Suppressor macrophage (primary cell): ENCODE data around the gene GRIK4.
A peak's percentile ranks its signal among the peaks of the same experiment; 100 is the strongest.
"Not testable (repeated sequence)": the region's sequence is repeated elsewhere in the genome, so short reads cannot be mapped to it uniquely, and the experiment has no call there.

Experiments used
- DNase-seq, 4 experiments: peaks; one replicate each; pipeline ENCODE4 v3.0.0-alpha.2; 2020 to 2022
- total RNA-seq, 17 experiments: gene quantifications; one replicate each; lab custom pipeline; 2026; ENCODE audit warnings: mixed read lengths in 6 of 17, inconsistent platforms in 3 of 17; lab: John Stamatoyannopoulos, UW

GRIK4 gene, protein sequence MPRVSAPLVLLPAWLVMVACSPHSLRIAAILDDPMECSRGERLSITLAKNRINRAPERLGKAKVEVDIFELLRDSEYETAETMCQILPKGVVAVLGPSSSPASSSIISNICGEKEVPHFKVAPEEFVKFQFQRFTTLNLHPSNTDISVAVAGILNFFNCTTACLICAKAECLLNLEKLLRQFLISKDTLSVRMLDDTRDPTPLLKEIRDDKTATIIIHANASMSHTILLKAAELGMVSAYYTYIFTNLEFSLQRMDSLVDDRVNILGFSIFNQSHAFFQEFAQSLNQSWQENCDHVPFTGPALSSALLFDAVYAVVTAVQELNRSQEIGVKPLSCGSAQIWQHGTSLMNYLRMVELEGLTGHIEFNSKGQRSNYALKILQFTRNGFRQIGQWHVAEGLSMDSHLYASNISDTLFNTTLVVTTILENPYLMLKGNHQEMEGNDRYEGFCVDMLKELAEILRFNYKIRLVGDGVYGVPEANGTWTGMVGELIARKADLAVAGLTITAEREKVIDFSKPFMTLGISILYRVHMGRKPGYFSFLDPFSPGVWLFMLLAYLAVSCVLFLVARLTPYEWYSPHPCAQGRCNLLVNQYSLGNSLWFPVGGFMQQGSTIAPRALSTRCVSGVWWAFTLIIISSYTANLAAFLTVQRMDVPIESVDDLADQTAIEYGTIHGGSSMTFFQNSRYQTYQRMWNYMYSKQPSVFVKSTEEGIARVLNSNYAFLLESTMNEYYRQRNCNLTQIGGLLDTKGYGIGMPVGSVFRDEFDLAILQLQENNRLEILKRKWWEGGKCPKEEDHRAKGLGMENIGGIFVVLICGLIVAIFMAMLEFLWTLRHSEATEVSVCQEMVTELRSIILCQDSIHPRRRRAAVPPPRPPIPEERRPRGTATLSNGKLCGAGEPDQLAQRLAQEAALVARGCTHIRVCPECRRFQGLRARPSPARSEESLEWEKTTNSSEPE
- total RNA-seq: 0 to 5.2 (median 0.33) reads per million in 17 experiments

DNA sequence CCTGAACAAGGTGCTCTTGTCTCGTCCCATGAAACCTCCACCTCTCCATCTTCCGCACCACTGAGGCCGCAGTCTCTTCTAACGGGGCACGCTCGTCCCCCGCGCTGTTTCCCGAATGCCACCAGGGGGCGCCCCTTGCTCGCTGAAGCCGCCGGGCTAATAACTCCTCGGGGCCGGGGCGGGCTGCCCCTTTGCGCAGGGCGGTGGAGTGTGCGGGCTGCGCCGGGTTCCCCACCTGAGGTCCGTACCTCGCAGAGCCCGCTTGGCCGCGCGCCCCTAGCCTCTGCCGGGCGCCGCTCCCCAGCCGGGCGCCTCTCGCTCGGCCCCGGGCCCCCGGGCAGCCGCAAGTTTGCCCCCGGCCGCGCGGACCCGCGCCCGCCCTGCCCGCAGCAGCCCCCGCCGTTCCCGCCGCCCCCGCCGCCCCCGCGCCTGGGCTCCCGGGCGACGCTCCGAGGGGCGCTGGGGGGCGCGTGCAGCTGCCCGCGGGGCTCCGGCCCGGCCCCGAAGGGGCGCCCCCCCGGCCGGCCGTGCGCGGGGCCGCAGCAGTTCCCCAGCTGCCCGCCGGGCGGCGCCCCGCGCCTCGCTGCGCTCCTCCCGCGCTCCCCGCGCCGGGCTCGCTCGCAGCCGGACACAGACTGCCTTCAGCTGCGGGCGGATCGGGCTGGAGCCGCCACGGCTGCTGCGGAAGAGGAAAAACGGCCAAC is at the start of gene GRIK4:
Gene GRIK4 (plus strand): TSS at position 633 of the 704 bp plus-strand sequence. CDS start 148,571 bp downstream, outside the sequence.
- peak; percentile 72 to 91 (median 85) for DNase-seq

DNA sequence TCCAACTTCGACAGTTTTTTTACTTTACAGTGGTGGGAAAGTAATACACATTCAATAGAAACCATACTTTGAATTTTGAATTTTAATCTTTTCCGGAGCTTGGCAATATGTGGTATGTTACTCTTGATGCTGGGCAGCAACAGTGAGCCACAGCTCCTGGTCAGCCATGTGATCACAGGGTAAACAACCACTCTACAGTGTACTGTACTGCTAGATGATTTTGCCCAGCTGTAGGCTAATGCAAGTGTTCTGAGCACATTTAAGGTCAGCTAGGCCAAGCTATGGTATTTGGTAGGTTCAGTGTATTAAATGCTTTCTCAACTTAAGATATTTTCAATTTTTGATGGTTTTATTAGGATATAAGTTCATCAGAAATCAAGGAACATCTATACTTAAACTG is 48.7 kb upstream of the GRIK4 start:
- no peak for DNase-seq

DNA sequence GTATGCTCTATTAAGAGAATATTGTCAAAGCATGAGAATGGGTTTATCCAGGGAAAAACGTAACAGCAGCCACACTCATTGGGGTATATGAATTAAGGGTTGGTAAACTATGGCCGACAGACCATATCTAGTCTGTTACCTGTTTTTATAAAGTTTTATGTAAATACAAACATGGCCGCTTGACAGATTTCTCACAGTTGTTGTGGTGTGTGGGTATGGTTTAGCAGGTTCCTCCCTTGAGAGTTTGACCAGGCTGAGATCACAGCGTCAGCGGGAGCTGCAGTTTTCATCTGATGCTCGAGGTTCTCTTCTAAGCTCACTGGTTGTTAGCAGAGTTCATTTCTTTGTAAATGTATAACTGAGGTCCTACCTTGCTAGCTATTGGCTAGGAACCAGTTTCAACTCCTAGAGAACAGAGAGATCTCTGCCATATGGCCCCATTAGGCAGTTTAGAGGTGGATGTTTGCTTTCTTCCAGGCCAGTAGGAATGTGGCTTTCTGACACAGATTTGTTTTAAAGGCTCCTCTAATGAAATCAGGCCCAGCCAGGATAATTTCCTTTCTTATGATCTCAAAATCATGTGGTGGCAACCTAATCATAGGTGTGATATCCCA is 45.5 kb upstream of the GRIK4 start:
- no peak for DNase-seq

DNA sequence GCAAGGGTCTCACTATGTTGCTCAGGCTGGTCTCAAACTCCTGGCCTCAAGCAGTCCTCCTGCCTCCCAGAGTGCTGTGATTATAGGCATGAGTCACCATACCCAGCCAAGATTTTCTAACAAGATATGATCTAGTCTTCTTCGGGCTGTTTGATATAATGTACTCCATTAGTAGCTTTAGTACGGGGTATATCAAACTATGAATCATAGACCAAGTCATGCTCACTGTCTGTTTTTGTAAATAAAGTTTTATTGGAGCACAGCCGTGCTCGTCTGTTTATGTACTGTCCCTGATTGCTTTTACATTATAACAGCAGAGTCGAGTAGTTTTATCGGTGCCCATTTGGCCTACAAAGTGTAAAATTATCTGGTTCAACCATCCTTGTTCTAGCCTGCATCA is 43.9 kb upstream of the GRIK4 start:
- no peak for DNase-seq

DNA sequence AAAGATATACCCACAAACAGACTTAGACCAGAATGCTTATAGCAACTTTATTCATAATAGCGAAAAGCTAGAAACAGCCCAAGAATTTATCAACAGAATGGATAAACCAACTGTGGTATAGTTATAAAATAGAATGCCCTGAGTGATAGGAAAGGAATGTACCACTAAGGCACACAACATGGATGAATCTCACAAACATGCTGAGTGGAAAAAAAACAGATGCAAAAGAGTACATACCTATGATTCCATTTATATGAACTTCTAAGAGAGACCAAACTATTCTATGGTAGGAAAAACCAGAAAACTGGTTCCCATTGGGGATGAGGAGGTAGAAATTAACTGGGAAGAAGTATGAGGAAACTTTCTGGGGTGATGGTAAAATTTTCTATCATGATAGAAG is 40.4 kb upstream of the GRIK4 start:
- DNase-seq: no peak

DNA sequence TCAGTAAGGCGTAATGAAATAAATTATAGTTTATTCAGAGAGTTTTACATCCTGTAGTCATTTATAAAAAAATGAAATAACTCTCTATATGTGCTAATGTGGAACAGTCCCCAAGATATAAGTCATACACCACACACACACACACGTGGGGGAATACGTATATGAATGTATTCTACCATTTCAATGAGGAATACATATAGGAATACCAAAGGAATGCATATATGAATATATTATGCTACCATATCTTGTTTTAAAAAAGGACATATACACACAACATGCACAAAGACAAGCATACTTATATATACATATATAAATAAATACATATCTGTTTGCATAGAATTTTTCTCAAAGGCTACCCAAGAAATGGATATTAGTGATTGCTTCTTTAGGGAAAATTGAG is 39.6 kb upstream of the GRIK4 start:
- DNase-seq: no peak

DNA sequence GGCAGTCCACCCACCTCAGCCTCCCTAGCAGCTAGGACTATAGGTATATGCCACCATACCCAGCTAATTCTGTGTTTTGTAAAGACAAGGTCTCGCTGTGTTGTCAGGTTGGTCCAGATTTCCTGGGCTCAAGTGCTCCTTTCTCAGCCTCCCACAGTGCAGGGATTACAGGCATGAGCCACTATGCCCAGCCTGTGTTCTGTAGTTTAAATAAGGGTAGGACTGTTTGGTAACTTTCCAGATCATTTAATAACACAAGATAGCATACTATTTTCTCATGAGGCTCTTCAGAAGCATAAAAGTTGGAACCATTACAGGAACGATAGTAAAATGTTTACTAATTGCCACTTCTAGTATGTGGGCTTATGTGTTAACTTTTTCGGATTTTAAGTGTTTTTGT is 38.0 kb upstream of the GRIK4 start:
- DNase-seq: no peak

DNA sequence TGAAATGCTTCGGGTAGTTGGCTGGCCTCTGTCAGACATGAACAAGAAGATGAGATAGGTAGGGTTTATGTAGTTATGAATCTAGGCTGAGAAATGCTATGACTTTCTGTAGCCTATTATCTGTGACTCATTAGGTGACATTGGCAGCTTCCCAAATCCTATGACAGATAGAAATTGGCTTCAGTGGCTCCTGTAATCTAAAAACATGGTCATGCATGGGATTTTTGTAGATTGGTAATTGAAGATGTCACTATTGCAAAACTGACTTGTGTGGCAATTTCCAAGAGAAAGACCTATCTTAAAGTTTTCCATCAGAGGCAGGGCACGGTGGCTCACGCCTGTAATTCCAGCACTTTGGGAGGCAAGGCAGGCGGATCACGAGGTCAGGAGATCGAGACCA is 29.4 kb upstream of the GRIK4 start:
- DNase-seq: no peak

DNA sequence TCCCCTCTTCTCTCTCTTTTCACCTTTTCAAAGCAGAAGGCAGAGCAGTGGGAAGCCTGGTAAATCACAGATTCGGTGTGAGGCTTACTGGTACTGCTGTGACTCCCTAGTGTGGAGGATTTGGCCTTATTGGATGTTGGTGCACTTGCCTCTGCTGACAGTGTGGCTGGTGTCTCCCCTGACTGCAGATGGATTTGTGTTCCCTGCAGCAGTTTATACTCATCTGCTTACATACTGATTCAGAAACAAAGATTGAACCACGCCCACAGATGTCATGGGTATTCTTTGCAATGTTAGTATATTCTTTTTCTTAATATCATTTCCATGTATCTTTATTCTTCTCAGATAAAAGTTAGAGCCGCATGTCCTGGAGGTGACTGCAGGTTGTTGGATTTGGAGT is 26.8 kb upstream of the GRIK4 start:
- DNase-seq: no peak

DNA sequence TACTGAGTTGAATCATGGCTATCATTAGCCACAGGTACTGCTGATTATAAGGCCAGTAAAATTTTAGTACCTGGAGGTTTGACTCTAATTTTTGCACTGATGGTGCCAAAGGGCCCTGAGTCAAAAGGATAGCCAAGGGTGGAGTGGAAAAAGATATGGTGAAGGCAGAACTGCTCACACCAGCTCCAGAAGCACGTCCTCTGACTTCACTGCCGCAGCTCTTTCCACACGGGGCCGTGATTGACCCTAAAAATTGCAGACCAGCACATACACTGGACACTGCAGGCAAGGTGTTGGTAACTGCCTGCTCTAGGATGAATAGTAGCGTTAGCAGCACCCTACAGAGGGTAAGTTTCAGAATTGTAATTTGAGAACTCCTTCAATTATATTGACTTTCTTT is 25.4 kb upstream of the GRIK4 start:
- no peak for DNase-seq

DNA sequence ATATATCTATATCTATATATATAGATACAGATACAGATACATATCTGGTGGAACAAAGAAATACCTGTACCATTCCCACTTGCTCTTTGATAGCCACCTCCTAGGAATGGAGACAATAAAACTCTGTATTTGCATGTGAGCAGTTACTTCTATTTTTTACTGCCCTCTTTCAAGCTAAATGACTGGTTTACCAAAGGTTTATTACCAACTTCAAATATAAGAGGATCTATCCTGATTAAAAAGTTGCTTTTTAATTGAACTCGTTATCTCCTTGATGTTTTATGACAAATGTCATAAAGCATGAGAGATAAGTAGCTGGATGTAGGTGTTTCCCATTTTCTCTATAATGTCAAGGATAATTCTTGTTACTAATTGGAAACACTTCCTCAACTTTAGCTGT is 21.7 kb upstream of the GRIK4 start:
- no peak for DNase-seq

DNA sequence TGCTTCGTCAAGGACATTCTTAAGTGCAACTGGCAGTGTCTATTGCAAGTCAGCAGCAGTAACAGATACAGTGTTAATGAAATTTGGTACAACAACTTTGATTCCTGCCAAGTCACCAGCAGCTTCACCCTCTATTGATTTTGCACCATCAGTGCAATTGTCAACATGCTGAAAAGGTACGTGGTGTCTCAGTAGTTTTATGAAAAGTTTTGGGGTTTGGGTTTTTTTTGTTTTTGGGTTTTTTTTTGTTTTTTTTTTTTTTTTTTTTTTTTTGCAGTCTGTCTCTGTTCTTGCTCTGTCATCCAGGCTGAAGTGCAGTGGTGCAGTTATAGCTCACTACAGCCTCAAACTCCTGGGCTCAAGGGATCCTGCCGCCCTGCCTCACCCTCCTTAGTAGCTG is 19.1 kb upstream of the GRIK4 start:
- DNase-seq: no peak

DNA sequence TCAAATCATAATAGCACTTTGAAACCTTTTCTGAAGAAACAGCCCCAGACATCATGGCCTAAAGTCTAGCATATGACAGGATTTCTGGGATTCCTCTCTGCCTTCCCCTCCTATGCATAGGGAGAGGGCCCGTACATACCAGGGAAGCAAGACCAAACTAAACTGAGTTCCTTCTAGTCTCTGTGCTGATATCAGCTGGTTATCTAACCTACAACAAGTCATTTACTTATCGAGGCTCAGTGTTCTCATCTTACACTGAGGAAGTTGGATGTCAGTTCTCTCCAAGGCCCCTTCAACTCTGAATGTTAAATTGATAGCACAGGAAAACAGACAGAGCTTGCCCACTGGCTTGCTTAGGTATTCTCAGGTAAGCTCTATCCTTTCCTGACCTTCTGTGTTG is 17.0 kb upstream of the GRIK4 start:
- no peak for DNase-seq

DNA sequence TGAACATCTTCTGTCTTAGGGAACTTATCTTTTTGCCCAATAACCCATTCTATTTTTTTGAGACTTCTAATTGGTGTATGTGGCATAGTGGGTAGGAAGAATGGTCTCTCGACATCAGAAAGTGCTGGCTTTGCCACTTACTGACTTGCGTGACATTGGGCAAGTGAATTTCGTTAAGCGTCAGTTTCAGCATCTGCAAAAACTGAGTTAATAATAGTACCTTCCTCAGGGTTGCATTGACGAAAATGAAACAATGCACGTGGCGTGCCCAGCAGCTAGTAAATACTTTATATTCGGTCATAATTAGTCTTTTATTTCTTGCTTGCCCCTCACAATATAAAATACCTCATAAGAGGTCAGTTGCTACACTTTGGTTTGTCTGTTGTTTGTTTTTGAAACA is 12.5 kb upstream of the GRIK4 start:
- no peak for DNase-seq

DNA sequence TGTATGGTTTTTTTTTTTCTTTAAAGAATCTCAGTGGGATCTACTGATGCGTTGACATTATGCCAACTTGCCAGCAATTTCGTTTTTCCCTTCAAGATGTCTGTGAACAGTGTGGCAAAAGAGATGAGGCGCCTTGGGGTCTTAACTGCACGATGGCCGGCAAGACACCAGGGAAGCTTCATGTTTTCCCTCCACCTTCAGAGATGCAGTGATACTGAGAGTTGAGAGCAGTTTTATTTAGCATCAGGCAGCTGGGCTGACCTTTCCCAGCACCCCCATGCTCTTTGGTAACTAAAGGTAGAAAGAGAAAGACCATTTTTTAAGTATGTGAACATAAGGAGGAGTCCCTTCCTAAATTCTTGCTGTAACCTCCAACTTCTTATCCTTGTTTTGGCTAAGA is 11.7 kb upstream of the GRIK4 start:
- DNase-seq: no peak

DNA sequence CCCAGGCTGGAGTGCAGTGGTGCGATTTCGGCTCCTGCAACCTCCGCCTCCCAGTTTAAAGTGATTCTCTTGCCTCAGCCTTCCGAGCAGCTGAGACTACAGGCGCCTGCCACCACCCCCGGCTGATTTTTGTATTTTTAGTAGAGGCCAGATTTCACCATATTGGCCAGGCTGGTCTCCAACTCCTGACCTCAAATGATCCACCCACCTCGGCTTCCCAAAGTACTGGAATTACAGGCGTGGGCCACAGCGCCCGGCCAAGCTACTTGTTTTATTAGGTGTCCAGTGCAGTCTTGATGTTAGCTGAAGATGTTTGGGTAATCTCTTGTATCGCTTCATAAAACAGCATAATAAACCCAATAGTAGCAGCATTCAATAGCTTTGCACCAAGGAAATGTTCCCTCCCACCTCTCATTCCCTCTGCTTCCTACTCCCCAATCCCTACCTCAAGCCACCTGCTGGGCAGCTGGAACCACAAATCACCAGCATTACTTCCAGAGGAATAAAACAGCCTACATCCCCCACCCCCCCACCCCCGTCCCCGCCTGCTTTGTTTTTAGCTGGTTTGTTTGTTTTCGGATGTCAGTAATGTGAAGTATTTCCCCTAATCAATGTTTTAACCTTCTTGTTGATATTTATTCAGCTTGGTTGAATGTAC is 11.0 kb upstream of the GRIK4 start:
- no peak for DNase-seq

DNA sequence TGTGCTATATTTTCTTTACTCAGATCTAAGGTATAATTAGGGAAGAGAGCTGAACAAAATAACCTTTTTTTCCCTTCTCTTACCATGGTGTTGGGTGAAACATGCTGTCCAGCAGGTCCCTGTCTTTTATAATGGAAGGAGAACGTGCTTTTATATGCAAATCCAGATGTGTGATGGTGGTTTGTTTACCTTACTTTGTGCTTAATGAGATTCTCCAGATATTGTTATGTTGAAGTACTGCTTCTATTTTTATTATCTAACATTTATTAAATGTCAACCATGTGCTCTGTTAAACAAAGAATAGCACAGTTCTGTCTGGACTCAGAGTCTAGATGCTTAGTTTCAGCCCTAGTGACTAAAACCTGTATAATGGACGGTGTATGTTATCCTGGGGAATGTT is 10.1 kb upstream of the GRIK4 start:
- DNase-seq: no peak

DNA sequence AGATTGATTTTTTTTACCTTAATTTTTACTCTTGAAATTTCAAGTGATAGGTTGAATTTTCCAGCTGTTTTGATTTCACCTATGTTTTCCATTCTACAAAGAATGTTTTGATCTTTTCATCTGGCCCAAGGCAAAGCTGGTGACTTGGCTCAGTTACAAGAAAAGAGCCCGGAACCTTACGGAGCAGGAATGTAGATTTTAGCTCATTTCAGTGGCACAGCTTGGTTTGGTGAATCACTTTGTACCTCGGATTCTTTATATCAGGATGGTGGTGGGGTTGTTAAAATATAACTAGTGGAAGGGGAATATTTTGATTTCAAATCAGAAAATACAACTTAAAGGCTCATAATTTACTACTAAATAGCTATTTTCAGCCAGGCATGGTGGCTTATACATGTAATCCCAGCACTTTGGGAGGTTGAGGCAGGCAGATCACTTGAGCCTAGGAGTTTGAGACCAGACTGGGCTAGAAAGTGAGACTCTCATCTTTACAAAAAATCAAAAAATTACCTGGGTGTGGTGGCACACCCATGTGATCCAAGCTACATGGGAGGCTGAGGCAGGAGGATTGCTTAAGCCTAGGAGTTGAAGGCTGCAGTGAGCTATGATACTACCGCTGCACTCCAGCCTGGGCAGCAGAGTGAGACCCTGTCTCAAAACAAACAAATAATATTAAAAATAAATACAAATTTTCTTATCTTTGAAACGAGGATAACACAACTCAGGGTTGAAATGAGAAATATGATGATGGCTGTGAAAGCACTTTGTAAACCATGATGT is 9.4 kb upstream of the GRIK4 start:
- no peak for DNase-seq

DNA sequence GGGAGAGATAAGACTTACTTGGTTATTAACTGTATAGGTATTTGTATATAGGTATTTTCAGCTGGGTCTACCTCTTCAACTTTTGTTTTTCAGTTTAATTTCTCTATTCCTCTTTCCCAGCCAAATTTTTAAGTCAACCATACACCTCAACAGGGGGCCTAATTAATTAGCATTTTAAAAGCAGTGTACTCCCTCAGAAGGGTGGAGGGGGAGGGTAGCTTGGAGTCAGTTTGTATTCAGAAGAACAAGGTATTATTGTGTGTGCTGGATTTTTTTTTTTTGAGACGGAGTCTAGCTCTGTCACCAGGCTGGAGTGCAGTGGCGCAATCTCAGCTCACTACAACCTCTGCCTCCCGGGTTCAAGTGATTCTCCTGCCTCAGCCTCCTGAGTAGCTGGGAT is 8.0 kb upstream of the GRIK4 start:
- DNase-seq: not testable (repeated sequence)

DNA sequence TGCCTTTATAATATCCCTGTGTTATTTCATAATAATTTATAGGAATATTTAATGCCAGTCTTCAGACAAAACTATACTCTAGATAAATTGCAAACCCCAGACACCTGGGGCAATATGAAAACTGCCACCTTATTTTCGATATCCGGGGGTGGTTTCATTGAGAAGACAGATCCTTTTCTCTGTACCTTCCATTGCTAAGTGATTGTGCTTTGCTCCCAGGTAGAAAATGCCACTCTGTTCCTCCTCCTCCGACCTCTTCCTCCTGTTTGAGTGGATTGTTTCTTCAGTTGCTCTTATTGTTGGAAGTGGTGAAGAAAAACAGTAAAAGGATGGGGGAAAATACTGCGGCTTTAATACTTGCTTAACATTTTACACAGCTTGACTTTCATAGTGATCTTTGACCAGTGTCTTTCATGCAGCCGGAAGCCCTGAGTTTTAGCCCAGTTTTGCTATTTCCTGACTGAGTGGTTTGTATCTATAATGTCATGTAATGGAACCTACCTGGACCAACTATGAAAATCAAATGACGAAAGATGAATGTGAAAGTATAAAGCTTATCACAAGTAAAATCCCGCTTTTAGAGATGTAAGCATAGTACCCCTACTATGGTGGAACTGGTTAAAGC is 5.6 kb upstream of the GRIK4 start:
- DNase-seq: no peak
